Rectal smooth muscle tissue (tissue), 1 donor: Measurements from ENCODE around the gene FHOD1.

Source experiments
- H3K27ac ChIP-seq: one replicate; pipeline ENCODE4 v1.7.0; 2013; ENCODE audit warnings: low read depth, low read length, inconsistent platforms
- H3K27me3 ChIP-seq: one replicate; pipeline ENCODE4 v1.7.0; 2013; ENCODE audit warnings: low read length; ENCODE audit not compliant: control insufficient read depth, insufficient read depth
- H3K36me3 ChIP-seq: one replicate; pipeline ENCODE4 v1.7.0; 2013; ENCODE audit warnings: low read length; ENCODE audit not compliant: control insufficient read depth, insufficient read depth
- H3K4me1 ChIP-seq: one replicate; pipeline ENCODE4 v1.7.0; 2013; ENCODE audit warnings: low read length; ENCODE audit not compliant: control insufficient read depth, insufficient read depth
- H3K4me3 ChIP-seq: one replicate; pipeline ENCODE4 v1.7.0; 2013; ENCODE audit warnings: low read length
- H3K9ac ChIP-seq: one replicate; pipeline ENCODE4 v1.7.0; 2013; ENCODE audit warnings: low read length

FHOD1 gene

DNA sequence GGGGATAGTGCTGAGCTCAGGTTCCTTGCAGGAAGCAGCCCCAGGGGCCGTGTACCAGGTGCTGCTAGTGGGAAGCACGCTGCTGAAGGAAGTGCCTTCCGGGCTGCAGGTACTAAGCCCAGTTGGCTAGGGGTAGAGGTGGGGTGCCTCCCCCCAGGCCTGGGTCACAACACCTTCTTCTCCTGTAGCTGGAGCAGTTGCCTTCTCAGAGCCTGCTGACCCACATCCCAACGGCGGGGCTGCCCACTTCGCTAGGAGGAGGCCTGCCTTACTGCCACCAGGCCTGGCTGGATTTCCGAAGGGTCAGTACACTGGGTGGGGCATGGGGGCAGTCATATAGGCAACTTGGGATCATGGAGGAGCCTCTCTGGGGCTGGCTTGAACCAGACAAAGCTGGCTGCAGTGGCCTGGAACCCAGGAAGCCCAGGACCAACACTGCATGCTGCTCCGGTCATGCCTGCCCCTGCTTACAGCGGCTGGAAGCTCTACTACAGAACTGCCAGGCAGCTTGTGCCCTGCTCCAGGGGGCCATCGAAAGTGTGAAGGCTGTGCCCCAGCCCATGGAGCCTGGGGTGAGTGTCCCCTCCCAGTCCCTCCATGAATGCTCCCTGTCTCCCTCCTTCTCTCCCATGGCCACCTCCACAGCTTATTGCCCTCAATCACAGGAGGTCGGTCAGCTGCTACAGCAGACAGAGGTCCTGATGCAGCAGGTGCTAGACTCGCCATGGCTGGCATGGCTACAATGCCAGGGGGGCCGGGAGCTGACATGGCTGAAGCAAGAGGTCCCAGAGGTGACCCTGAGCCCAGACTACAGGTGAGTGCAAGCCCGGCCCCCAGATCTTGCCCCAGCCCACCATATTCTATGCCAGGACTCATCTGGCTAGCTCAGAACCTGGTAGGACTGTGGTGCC is 34.5 kb upstream of the FHOD1 start:
- H3K9ac ChIP-seq: no peak overlapping the region
- no peaks in the 10 kb centered on the region for H3K36me3 ChIP-seq
- H3K4me1 ChIP-seq: no peaks in the 10 kb centered on the region
- no peak overlapping the region for H3K4me3 ChIP-seq
- no peaks in the 10 kb centered on the region for H3K27me3 ChIP-seq
- no peak overlapping the region for H3K27ac ChIP-seq

DNA sequence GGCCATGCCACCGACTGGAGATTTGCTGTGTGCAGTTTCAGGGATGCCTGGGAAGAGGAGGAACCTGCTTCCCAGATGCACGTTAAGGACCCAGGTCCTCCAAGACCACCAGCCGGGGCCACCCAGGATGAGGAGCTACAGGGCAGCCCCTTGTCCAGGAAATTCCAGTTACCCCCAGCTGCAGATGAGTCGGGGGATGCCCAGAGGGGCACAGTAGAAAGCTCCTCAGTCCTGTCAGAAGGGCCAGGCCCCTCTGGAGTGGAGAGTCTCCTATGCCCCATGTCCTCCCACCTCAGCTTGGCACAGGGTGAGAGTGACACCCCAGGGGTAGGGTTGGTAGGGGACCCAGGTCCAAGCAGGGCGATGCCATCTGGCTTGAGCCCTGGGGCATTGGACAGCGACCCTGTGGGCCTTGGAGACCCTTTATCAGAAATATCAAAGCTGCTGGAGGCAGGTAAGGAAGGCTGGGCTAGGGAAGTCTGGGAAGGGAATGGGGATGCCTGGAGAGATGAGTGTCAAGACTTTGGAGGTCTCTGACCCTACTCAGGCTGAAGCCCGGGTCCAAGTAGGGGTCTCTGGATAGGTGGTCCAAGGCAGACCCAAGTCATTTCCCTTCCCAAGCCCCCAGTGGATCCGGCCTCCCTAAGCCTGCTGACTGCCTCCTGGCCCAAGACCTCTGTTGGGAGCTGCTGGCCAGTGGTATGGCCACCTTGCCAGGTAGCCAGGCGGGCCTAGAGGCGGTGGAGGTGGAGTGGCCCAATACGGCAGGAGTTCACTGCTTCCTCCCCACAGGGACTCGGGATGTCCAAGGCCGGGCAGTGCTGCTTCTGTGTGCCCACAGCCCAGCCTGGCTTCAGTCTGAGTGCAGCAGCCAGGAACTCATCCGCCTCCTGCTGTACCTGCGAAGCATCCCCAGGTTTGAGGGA is 33.1 kb upstream of the FHOD1 start:
- no peak overlapping the region for H3K27ac ChIP-seq
- H3K9ac ChIP-seq: no peak overlapping the region
- H3K4me1 ChIP-seq: no peaks in the 10 kb centered on the region
- no peaks in the 10 kb centered on the region for H3K36me3 ChIP-seq
- peak overlapping the region; percentile 11 for H3K4me3 ChIP-seq
- no peaks in the 10 kb centered on the region for H3K27me3 ChIP-seq

DNA sequence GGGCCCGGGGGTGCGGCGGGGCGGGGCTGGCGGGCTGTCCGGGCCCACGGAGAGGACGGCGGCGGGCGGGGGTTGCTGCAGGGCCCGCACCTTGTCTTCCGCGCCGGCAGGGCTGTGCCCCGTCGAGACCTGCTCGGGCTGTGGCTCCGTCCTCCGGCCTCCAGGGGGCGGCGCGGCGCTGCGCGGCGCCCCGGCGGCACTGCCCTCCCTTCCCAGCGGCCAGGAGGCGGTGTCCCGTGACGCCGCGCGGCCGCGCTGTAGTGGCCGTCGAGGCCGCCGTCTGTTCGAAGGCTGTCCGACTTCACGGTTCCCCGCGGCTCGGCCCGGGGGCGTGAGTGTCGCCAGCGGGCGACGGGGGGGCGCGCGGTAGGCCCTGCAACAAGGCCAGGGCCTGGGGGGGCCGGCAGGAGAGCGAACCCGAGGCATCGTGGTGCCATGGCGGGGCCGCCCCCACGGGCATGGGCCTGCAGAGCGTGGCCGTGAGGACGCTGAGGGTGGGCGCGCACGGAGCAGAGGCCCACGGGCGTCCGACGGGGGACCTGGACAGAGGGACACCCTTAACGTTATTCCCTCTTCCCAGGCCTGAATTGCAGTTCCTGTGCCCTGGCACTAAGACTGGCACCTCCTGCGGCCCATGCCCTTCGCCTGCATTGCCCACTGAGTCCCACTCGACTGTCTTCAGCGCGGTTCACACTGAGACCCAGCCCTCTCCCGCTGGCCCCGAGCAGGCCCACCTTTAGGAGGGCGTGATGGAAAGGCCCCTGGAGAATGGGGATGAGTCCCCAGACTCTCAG is 32.2 kb upstream of the FHOD1 start, which contains the start of gene PLEKHG4:
Gene PLEKHG4 (plus strand): TSS at position 237 of the 794 bp plus-strand sequence. CDS start 513 bp downstream, at position 750.
- H3K9ac ChIP-seq: peak within 1 kb of the TSS; percentile 68

DNA sequence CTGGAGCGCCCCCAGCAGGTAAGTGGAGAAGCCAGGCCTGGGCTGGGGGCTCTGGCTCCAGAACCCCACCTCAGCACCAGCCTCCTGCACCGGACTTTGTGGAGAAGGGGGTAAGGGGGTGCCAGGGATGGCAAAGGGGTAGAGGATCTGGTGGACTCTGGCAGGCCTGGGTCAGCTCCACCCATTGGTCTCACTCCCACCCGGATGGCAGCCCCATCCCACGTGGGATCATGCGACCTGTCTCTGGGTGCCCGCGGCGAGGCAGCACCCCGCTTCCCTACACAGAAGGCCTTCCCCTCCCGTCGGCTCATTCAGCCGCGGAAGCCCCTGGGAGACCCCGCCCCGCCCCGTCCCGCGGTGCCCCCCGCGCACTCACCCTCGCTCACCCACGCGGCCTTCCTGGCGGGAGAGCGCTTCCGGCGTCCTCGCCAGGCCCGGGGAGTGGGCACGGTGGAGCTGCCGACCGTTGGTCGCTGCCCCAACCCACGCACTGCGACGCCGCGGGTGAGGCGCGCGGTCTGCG is 31.6 kb upstream of the FHOD1 start:
- H3K4me3 ChIP-seq: peak overlapping the region; percentile 76
- H3K4me1 ChIP-seq: no peaks in the 10 kb centered on the region
- peak overlapping the region; percentile 68 for H3K9ac ChIP-seq
- H3K36me3 ChIP-seq: no peaks in the 10 kb centered on the region
- no peaks in the 10 kb centered on the region for H3K27me3 ChIP-seq
- H3K27ac ChIP-seq: no peak overlapping the region

More for the DNA sequence above, 32.2 kb upstream of the FHOD1 start, which contains the start of gene PLEKHG4:
- peak within 1 kb of the TSS; percentile 76 for H3K4me3 ChIP-seq
- no peaks in the 10 kb centered on the region for H3K4me1 ChIP-seq
- H3K27ac ChIP-seq: no peak within 1 kb of the TSS
- no peaks in the 10 kb centered on the region for H3K27me3 ChIP-seq
- H3K36me3 ChIP-seq: no peaks in the 10 kb centered on the region

DNA sequence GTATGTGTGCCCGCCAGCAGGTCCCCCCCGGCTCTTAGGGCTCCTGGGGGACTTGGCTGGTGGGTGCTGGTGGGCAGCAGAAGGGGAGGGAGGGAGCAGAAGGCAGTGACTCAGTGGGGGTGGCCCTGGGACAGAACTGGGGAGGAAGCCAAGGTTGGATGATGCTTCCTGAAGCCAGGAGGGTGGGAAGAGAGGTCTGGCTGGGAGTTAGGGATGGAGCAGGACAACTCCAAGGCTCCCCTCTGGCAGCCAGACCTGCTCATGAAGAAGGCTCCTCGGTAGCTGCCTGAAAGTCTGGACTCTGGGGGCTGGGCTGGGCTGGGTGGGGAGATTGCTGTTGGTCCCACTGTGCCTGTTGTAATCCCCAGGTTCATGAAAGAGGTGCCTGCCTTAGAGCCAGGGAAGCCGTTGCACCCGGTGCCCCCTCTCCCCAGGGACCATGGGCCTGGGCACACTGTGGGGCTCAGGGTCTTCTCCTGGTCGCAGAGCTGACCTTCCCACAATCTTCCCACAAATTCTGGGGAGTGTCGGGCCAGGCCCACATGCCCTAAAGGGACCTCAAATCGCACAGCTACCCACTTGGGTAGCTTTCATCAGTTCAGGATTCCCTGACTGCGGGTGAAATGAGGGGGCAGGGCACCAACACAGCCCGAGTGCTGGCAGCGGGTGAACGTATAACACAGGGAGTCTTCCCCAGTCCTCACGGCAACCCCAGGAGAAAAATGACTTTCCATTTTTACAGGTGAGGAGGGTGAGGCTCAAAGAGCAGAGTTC is 30.9 kb upstream of the FHOD1 start:
- Histone ChIP-seq H3K36me3 (no peaks in the 10 kb centered on the region), H3K27me3 (no peaks in the 10 kb centered on the region), H3K27ac (peak overlapping the region; percentile 18), H3K4me1 (no peaks in the 10 kb centered on the region), H3K4me3 (peak overlapping the region; percentile 76), H3K9ac (no peak overlapping the region)

DNA sequence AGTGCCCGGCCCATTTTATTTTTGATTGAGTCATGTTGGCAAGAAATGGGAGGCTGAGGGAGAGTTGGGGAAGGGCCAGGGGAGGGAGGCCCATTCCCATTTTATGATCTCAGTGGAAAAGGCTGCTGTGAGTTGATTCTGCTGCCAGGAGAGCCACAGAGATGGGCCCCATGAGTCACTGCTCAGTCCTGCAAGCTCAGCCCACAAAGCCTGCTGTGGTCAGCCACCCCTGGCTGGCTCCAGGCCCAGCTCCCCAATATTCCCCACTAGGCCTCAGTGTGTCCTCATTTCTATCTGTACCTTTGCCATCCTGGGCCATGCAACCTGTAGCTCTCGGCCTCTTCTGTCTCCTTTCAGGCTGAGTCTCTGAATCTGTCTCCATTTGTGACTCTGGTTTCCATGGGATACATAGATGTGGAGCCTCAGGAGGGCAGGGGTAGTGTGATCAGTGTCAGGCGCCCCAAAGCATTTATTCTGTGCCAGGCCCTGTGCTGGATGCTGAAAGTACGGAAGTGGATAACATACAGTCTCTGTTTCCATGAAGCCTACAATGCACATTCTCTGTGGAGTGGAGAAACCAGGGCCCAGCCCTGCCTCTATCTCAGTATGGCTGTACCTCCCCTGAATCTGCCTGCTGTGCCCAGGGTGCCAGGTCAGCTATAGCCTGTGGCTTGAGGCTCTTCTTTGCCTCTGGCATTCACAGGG is 30.2 kb upstream of the FHOD1 start:
- Histone ChIP-seq H3K4me1 (no peaks in the 10 kb centered on the region), H3K9ac (no peak overlapping the region), H3K36me3 (no peaks in the 10 kb centered on the region), H3K4me3 (no peak overlapping the region), H3K27me3 (no peaks in the 10 kb centered on the region), H3K27ac (peak overlapping the region; percentile 41)

DNA sequence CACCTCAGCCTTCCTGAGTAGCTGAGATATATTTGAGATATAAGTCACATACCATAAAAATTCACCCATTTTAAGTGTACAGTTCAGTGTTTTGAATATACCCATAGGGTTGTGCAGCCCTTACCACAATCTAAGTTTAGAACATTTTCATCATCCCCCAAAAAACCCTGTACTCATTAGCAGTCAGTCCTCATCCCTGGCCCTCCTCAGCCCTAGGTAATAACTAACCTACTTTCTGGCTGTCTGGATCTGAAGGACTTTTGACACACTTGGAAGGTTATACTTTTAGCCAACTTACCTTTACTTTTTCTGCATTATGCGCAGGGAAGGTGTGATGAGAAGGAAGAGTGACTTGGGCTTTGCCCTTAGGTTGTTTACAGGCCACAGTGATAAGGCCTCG is 28.0 kb upstream of the FHOD1 start:
- H3K27ac ChIP-seq: no peak overlapping the region
- H3K36me3 ChIP-seq: no peaks in the 10 kb centered on the region
- no peak overlapping the region for H3K9ac ChIP-seq
- H3K4me3 ChIP-seq: no peak overlapping the region
- H3K27me3 ChIP-seq: no peaks in the 10 kb centered on the region
- H3K4me1 ChIP-seq: no peaks in the 10 kb centered on the region

DNA sequence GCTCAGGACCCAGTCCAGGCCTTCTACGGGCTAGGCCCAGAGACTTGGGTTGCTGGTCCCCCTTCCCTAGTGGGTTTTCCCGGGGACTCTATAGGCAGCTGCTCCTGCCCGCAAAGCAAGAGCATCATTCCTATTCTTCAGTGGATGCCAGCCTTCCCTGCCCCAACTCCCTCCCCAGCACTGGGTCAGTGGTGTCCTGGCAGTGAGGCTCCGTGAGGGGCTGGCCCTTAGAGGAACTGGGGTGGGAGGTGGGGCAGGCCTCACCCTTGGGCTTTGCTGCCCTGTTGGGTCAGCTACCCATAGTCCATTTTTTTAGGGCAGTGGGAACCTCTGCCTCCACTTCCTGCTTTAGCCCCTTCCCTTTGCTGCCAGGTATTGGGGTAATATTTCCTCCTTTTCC is 24.2 kb upstream of the FHOD1 start:
- H3K4me3 ChIP-seq: no peak overlapping the region

DNA sequence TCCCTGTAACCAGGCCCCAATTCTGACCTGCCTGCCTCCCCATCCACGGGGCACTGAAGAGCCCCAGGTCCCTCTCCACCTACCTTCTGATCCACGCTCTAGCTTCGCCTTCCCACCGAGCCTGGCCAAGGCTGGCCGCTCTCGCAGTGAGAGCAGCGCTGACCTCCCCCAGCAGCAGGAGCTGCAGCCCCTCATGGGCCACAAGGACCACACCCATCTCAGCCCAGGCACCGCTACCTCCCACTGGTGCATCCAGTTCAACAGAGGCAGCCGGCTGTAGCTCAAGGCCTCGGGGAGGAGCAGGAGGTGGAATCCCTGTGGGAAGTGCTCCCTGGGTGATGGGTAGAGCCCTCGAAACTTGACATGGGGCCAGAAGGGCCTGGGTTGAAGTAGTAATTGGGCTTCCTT is 23.7 kb upstream of the FHOD1 start:
- no peak overlapping the region for H3K9ac ChIP-seq
- no peaks in the 10 kb centered on the region for H3K4me1 ChIP-seq
- no peak overlapping the region for H3K4me3 ChIP-seq
- no peaks in the 10 kb centered on the region for H3K27me3 ChIP-seq
- no peak overlapping the region for H3K27ac ChIP-seq
- no peaks in the 10 kb centered on the region for H3K36me3 ChIP-seq

More for the DNA sequence above, 24.2 kb upstream of the FHOD1 start:
- H3K27me3 ChIP-seq: no peaks in the 10 kb centered on the region
- H3K9ac ChIP-seq: no peak overlapping the region
- H3K4me1 ChIP-seq: no peaks in the 10 kb centered on the region
- H3K36me3 ChIP-seq: no peaks in the 10 kb centered on the region
- H3K27ac ChIP-seq: no peak overlapping the region

DNA sequence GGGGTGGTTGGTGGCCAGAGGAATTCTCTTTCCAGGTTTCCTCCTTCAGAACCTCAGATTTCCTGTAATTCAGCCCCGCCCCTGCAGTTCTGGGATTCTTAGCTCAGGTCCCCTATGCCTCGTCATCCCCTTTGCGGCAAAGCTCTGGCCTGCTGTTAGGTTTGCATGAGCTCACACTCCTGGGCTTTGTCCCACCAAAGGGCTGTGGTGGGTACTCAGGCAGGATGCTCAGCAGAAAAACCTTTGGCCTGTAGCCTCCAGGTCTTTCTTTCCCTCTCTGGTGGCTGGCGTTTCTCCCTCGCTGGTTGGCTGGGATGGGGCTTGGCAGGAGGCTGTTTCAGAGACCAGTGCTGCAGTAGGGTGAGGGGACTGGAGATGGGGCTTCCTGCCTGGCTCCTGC is 22.5 kb upstream of the FHOD1 start:
- Histone ChIP-seq H3K4me1 (no peaks in the 10 kb centered on the region), H3K4me3 (no peak overlapping the region), H3K27me3 (no peaks in the 10 kb centered on the region), H3K27ac (no peak overlapping the region), H3K9ac (no peak overlapping the region), H3K36me3 (no peaks in the 10 kb centered on the region)

DNA sequence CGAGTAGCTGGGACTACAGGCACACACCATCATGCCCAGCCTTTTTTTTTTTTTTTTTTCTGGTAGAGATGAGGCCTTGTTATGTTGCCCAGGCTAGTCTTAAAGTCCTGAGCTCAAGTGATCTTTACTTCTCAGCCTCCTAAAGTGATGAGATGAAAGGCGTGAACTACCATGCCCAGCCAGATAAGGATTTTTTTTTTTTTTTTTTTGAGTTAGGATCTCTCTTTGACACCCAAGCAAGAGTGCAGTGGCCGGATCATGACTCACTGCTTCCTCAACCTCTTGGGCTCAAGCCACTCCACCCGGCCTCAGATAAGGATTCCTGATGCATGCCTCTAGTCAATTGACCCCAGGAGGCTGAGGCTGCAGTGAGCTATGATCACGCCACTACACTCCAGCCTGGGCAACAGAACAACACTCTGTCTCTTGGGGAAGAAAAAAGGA is 20.9 kb upstream of the FHOD1 start:
- no peaks in the 10 kb centered on the region for H3K27me3 ChIP-seq
- no peak overlapping the region for H3K27ac ChIP-seq
- no peak overlapping the region for H3K9ac ChIP-seq
- no peak overlapping the region for H3K4me3 ChIP-seq
- no peaks in the 10 kb centered on the region for H3K36me3 ChIP-seq
- no peaks in the 10 kb centered on the region for H3K4me1 ChIP-seq
